GM23338 (cell line): ENCODE measurements around the gene MAP4K3. TPM values are rescaled to one million over a fixed set of nuclear protein-coding genes. Genes with fewer than 3 reads are reported as not detected.

ENCODE experiments used
- ATAC-seq: fragments of 200-7000 bp; cut with Tn5 transposase; 3 replicates; pipeline ENCODE4 v1.9.1; 2020
- DNase-seq: peaks from one replicate; pipeline ENCODE4 v3.0.0-alpha.2; 2015; ENCODE audit warnings: low spot score
- H2AFZ ChIP-seq: fragments of 200-600 bp; sonication (generic); 2 replicates; pipeline ENCODE4 v1.8.0; 2016; ENCODE audit warnings: antibody characterized with exemption, mild to moderate bottlenecking, moderate library complexity
- H3F3A ChIP-seq: fragments of 200-600 bp; sonication (generic); replicated peaks from 2 replicates; pipeline ENCODE4 v1.8.0; 2017; ENCODE audit warnings: antibody characterized with exemption, mixed run types, low read depth
- H3K27ac ChIP-seq: fragments of 200-600 bp; sonication (generic); 2 replicates; pipeline ENCODE4 v1.6.1; 2016; ENCODE audit warnings: low read depth
- H3K27me3 ChIP-seq: fragments of 200-600 bp; sonication (generic); 2 replicates; pipeline ENCODE4 v1.8.0; 2016; ENCODE audit warnings: mild to moderate bottlenecking, mixed run types, moderate library complexity; ENCODE audit not compliant: insufficient read depth
- H3K36me3 ChIP-seq: fragments of 200-600 bp; sonication (generic); 2 replicates; pipeline ENCODE4 v1.8.0; 2016; ENCODE audit warnings: mild to moderate bottlenecking; ENCODE audit not compliant: insufficient read depth
- H3K4me1 ChIP-seq: fragments of 200-600 bp; sonication (generic); 2 replicates; pipeline ENCODE4 v1.8.0; 2016; ENCODE audit warnings: mild to moderate bottlenecking, moderate library complexity; ENCODE audit not compliant: insufficient read depth
- H3K4me2 ChIP-seq: fragments of 200-600 bp; sonication (generic); 2 replicates; pipeline ENCODE4 v1.7.1; 2017; ENCODE audit warnings: mixed run types
- H3K4me3 ChIP-seq: fragments of 200-600 bp; sonication (generic); 2 replicates; pipeline ENCODE4 v1.6.1; 2016; ENCODE audit warnings: mixed run types
- H3K79me2 ChIP-seq: fragments of 200-600 bp; sonication (generic); replicated peaks from 2 replicates; pipeline ENCODE4 v1.8.0; 2017; ENCODE audit warnings: mild to moderate bottlenecking; ENCODE audit not compliant: insufficient read depth
- H3K9me2 ChIP-seq: fragments of 200-600 bp; sonication (generic); 2 replicates; pipeline ENCODE4 v1.8.0; 2017; ENCODE audit not compliant: insufficient read depth
- H4K20me1 ChIP-seq: fragments of 200-600 bp; sonication (generic); replicated peaks from 2 replicates; pipeline ENCODE4 v1.8.0; 2017; ENCODE audit warnings: mild to moderate bottlenecking; ENCODE audit not compliant: insufficient read depth
- H3K27ac Mint-ChIP-seq: 2 replicates; pipeline ENCODE4 v1.8.0; 2020; ENCODE audit warnings: inconsistent platforms, mild to moderate bottlenecking, moderate library complexity, mixed read lengths
- H3K27me3 Mint-ChIP-seq: 3 replicates; pipeline ENCODE4 v1.8.0; 2022; ENCODE audit warnings: low read depth, mild to moderate bottlenecking, moderate library complexity, mixed read lengths, inconsistent platforms; ENCODE audit not compliant: insufficient read depth, poor library complexity
- H3K36me3 Mint-ChIP-seq: 3 replicates; pipeline ENCODE4 v1.8.0; 2021; ENCODE audit warnings: low read depth, mild to moderate bottlenecking, inconsistent platforms, moderate library complexity, mixed read lengths
- H3K4me1 Mint-ChIP-seq: 3 replicates; pipeline ENCODE4 v1.8.0; 2020; ENCODE audit warnings: mild to moderate bottlenecking, inconsistent platforms, mixed read lengths
- H3K4me3 Mint-ChIP-seq: 3 replicates; pipeline ENCODE4 v1.8.0; 2021; ENCODE audit warnings: moderate library complexity, mild to moderate bottlenecking, inconsistent platforms, mixed read lengths
- H3K9me3 Mint-ChIP-seq: 3 replicates; pipeline ENCODE4 v1.8.0; 2020; ENCODE audit warnings: moderate library complexity, mild to moderate bottlenecking, inconsistent platforms, mixed read lengths
- CREB1 ChIP-seq: fragments of 250-450 bp; sonication (Bioruptor Pico); IDR thresholded peaks from 2 replicates; pipeline ENCODE4 v1.5.0; 2020; ENCODE audit warnings: low read depth, mild to moderate bottlenecking, moderate library complexity
- CTCF ChIP-seq, 2 experiments: fragments of 200-600 bp in 1 of 2; sonication (generic) in 1 of 2; conservative IDR thresholded peaks; 2 replicates each; pipeline versions ENCODE4 v1.5.1 to v1.6.1; 2016 to 2017; ENCODE audit warnings: antibody characterized with exemption in 2 of 2, low read depth in 2 of 2, mild to moderate bottlenecking in 2 of 2, moderate library complexity in 1 of 2
- ETS1 ChIP-seq: IDR thresholded peaks from 2 replicates; pipeline ENCODE4 v1.6.1; 2016; ENCODE audit warnings: antibody characterized with exemption
- EZH2 ChIP-seq: fragments of 200-600 bp; sonication (generic); IDR thresholded peaks from one replicate; pipeline ENCODE4 v1.8.0; 2017; ENCODE audit warnings: antibody characterized with exemption, mild to moderate bottlenecking, low read depth; ENCODE audit not compliant: unreplicated experiment
- EZH2phosphoT487 ChIP-seq: fragments of 200-600 bp; sonication (generic); IDR thresholded peaks from one replicate; pipeline ENCODE4 v1.8.1; 2018; ENCODE audit warnings: antibody characterized with exemption; ENCODE audit not compliant: unreplicated experiment
- JUNB ChIP-seq: IDR thresholded peaks from one replicate; pipeline ENCODE4 v1.6.1; 2016; ENCODE audit warnings: antibody characterized with exemption; ENCODE audit not compliant: unreplicated experiment
- NANOG ChIP-seq: IDR thresholded peaks from 2 replicates; pipeline ENCODE4 v1.6.1; 2016; ENCODE audit warnings: antibody characterized with exemption, borderline replicate concordance
- ZNF114 ChIP-seq: fragments of 250-450 bp; sonication (Bioruptor Pico); IDR thresholded peaks from 2 replicates; pipeline ENCODE4 v1.5.0; 2020; ENCODE audit warnings: mild to moderate bottlenecking, moderate library complexity
- ZNF331 ChIP-seq: fragments of 250-450 bp; sonication (Bioruptor Pico); IDR thresholded peaks from 2 replicates; pipeline ENCODE4 v1.5.0; 2020; ENCODE audit warnings: low read depth, mild to moderate bottlenecking, moderate library complexity
- polyA plus RNA-seq: library from polyadenylated mRNA; unstranded; fragments of >200 nt; fragmentation: Nextera tagmentation; extraction: Ambion mirVana; gene quantifications from 2 replicates; pipeline ENCODE4 v1.2.1, GENCODE V29; 2016
- total RNA-seq: library from RNA; depleted of rRNA; stranded (reverse); fragments of >200 nt; shearing (Covaris generic); gene quantifications from 2 replicates; pipeline ENCODE4 v1.2.3, GENCODE V29; 2014

MAP4K3 gene
- total and polyA plus RNA-seq, 2 experiments from 2014 or later = 33.0 to 90.7 TPM

GRCh38 chr2:39375917-39376316 lies 61.2 kb downstream of the MAP4K3 start:
- H2AFZ ChIP-seq = no peak overlapping the region
- no peak for ATAC-seq
- no peaks in the 10 kb centered on the region for H3K36me3 ChIP-seq
- H3K27ac ChIP-seq = no peak overlapping the region
- H3K4me3 ChIP-seq = no peak overlapping the region
- Mint-ChIP-seq H3K27me3 (no peaks in the 10 kb centered on the region), H3K27ac (no peak overlapping the region), H3K36me3 (peaks cover 47% of the 10 kb centered on the region), H3K4me3 (no peak overlapping the region), H3K9me3 (peaks cover 17% of the 10 kb centered on the region; the same call in 2 of the 3 replicates), H3K4me1 (peaks cover 35% of the 10 kb centered on the region)
- H3K4me2 ChIP-seq = no peak overlapping the region
- no peak for TF ChIP-seq CTCF (conservative IDR thresholded peaks at IDR 0.05; ENCODE audit: low read depth in 2 of 2)
- no peak for TF ChIP-seq EZH2
- TF ChIP-seq CREB1 (CRISPR knock-in tag) = no peak
- TF ChIP-seq ETS1 = no peak
- TF ChIP-seq JUNB = no peak
- TF ChIP-seq ZNF331 = no peak
- TF ChIP-seq ZNF114 = no peak
- H4K20me1 ChIP-seq = no peaks in the 10 kb centered on the region
- peaks cover 97% of the 10 kb centered on the region for H3K79me2 ChIP-seq
- peaks cover 35% of the 10 kb centered on the region for H3K4me1 ChIP-seq
- H3F3A ChIP-seq = no peaks in the 10 kb centered on the region
- H3K9me2 ChIP-seq = no peaks in the 10 kb centered on the region
- H3K27me3 ChIP-seq = no peaks in the 10 kb centered on the region
- no peak for DNase-seq

- H3K79me2 ChIP-seq = peaks cover 93% of the 10 kb centered on the region
- H3K27ac Mint-ChIP-seq = no peak overlapping the region
- no peak for DNase-seq
- no peak for TF ChIP-seq NANOG
- TF ChIP-seq ETS1 = no peak
- no peak for TF ChIP-seq EZH2phosphoT487
- no peak for TF ChIP-seq CREB1 (CRISPR knock-in tag)
- TF ChIP-seq ZNF114 = no peak
- no peak for TF ChIP-seq EZH2
- TF ChIP-seq CTCF (conservative IDR thresholded peaks at IDR 0.05; ENCODE audit: low read depth in 2 of 2) = no peak
Measured at GRCh38 chr2:39373181-39373802, 63.8 kb downstream of the MAP4K3 start.

More at GRCh38 chr2:39373181-39373802, 63.8 kb downstream of the MAP4K3 start:
- Histone ChIP-seq H3F3A (no peaks in the 10 kb centered on the region), H3K27me3 (no peaks in the 10 kb centered on the region), H3K27ac (no peak overlapping the region), H2AFZ (no peak overlapping the region), H3K4me3 (no peak overlapping the region), H3K36me3 (no peaks in the 10 kb centered on the region), H4K20me1 (no peaks in the 10 kb centered on the region), H3K9me2 (no peaks in the 10 kb centered on the region), H3K4me1 (peaks cover 28% of the 10 kb centered on the region), H3K4me2 (no peak overlapping the region)
- Mint-ChIP-seq H3K4me3 (no peak overlapping the region), H3K4me1 (peaks cover 29% of the 10 kb centered on the region), H3K27me3 (no peaks in the 10 kb centered on the region), H3K9me3 (peaks cover 17% of the 10 kb centered on the region; the same call in 2 of the 3 replicates), H3K36me3 (peaks cover 57% of the 10 kb centered on the region)
- no peak for ATAC-seq
